Vagina (tissue), 2 donors: ENCODE measurements around the gene ARHGEF2. TPM values are rescaled to one million over a fixed set of nuclear protein-coding genes. Genes with fewer than 3 reads are reported as not detected.
A peak's percentile ranks its signal among the peaks of the same experiment; 100 is the strongest.
"Not testable (repeated sequence)": the region's sequence is repeated elsewhere in the genome, so short reads cannot be mapped to it uniquely, and the experiment has no call there.

Experiments
- DNase-seq, 2 donors: peaks; one replicate each; pipeline ENCODE4 v3.0.0-alpha.2; 2017; ENCODE audit errors: extremely low spot score in 2 of 2
- H3K27ac ChIP-seq: fragments of 200-600 bp; sonication (generic); one replicate; pipeline ENCODE4 v1.5.1; 2019
- H3K27me3 ChIP-seq: fragments of 200-600 bp; sonication (generic); one replicate; pipeline ENCODE4 v1.5.1; 2019
- H3K36me3 ChIP-seq, 2 donors: fragments of 200-600 bp; sonication (generic); one replicate each; pipeline ENCODE4 v1.5.1; 2017 to 2019
- H3K4me1 ChIP-seq: fragments of 200-600 bp; sonication (generic); one replicate; pipeline ENCODE4 v1.5.1; 2019
- H3K4me3 ChIP-seq, 2 donors: fragments of 200-600 bp; sonication (generic); 1 replicate in 1 of 2; 2 replicates in 1 of 2; pipeline ENCODE4 v1.5.1; 2016 to 2019
- H3K9me3 ChIP-seq: fragments of 200-600 bp; sonication (generic); one replicate; pipeline ENCODE4 v1.5.1; 2019
- CTCF ChIP-seq, 3 experiments: fragments of 450-650 bp in 2 of 3; fragments of 200-600 bp in 1 of 3; sonication (generic) in 1 of 3; IDR thresholded peaks; one replicate each; pipeline ENCODE4 v1.5.1; 2017 to 2019; ENCODE audit warnings: antibody characterized with exemption in 3 of 3, mild to moderate bottlenecking in 2 of 3, moderate library complexity in 2 of 3
- POLR2A ChIP-seq, 2 donors: fragments of 450-650 bp; IDR thresholded peaks; one replicate each; pipeline ENCODE4 v1.6.1; 2017; ENCODE audit warnings: antibody characterized with exemption in 2 of 2, mild to moderate bottlenecking in 2 of 2, moderate library complexity in 2 of 2
- POLR2AphosphoS5 ChIP-seq, 2 donors: sonication (generic); formaldehyde crosslinking; IDR thresholded peaks; one replicate each; pipeline ENCODE4 v1.9.0; 2017; ENCODE audit warnings: antibody characterized with exemption in 2 of 2, mild to moderate bottlenecking in 2 of 2, low read depth in 1 of 2; ENCODE audit not compliant: insufficient read depth in 1 of 2
- intact Hi-C: fragments of 100-400 bp; cut with DNase I; formaldehyde crosslinking; loops from one replicate; pipeline ENCODE4 v1.15.1; 2023
- total RNA-seq: library from RNA; depleted of rRNA; stranded (reverse); fragments of >200 nt; gene quantifications from one replicate; pipeline ENCODE4 v1.2.3, GENCODE V29; 2016

ARHGEF2 gene
- total RNA-seq, 1 donor from 2014 or later, result 76.4 TPM

DNA sequence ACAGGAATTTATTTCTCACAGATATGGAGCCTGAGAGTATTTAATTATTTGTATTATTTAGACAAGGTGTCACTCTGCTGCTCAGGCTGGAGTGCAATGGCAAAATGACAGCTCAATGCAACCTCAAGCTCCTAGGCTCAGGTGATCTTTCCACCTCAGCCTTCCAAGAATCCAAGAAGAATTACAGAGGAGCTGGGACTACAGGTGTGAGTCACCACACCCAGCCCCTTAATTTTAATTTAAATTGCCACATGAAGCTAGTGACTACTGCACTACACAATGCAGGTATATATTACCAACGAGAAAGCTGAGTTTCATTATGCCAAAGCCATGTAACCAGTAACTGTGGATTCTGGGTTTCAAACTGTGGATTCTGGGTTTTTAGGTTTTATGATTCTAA is 46.3 kb downstream of the ARHGEF2 start:
- Histone ChIP-seq H3K36me3 (peaks cover 0 to 52% of the 10 kb centered on the region in 2 donors), H3K4me3 (no peak overlapping the region), H3K27ac (no peak overlapping the region), H3K27me3 (no peaks in the 10 kb centered on the region), H3K9me3 (no peaks in the 10 kb centered on the region), H3K4me1 (peaks cover 55% of the 10 kb centered on the region)
- no peak for DNase-seq
- no peak for TF ChIP-seq CTCF (IDR thresholded peaks at IDR 0.05)
- no peak for TF ChIP-seq POLR2A (IDR thresholded peaks at IDR 0.05)
- no peak for TF ChIP-seq POLR2AphosphoS5 (IDR thresholded peaks at IDR 0.05; ENCODE audit: insufficient read depth in 1 of 2, low read depth in 1 of 2)
- intact Hi-C loops, result no loop called here

DNA sequence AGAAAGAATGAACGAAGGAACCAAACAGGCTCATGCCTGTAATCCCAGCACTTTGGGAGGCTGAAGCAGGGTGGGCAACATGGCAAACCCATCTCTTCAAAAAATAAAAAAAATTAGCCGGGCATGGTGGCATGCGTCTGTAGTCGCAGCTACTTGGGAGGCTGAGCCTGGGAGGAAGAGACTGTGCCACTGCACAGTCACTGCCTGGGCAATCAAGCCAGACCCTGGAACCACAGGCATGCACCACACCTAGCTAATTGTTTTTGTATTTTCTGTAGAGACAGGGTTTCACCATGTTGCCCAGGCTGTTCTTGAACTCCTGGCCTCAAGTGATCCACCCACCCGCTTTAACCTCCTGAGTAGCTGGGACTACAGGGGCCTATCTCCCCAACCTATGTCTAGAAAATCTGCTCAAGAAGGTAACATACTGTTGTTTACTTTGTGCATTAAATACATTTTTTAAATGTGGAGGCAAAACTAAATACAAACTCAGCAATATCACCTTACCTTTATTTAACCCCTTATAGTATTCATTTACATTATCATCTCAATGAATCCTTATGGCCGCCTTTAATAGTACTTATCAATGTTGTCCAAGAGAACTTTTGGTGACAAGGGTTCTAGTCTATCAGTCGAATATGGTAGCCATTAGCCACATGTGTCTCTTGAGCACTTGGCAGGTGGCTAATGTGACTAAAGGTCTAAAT is 46.9 kb downstream of the ARHGEF2 start:
- intact Hi-C loops, result no loop called here
- Histone ChIP-seq H3K9me3 (no peaks in the 10 kb centered on the region), H3K27ac (no peak overlapping the region), H3K4me1 (peaks cover 55% of the 10 kb centered on the region), H3K27me3 (no peaks in the 10 kb centered on the region), H3K4me3 (peak overlapping the region in 1 of 2 donors; percentile 1), H3K36me3 (peaks cover 0 to 58% of the 10 kb centered on the region in 2 donors)
- DNase-seq, result no peak
- no peak for TF ChIP-seq POLR2AphosphoS5 (IDR thresholded peaks at IDR 0.05; ENCODE audit: insufficient read depth in 1 of 2, low read depth in 1 of 2)
- no peak for TF ChIP-seq CTCF (IDR thresholded peaks at IDR 0.05)
- TF ChIP-seq POLR2A (IDR thresholded peaks at IDR 0.05), result no peak

DNA sequence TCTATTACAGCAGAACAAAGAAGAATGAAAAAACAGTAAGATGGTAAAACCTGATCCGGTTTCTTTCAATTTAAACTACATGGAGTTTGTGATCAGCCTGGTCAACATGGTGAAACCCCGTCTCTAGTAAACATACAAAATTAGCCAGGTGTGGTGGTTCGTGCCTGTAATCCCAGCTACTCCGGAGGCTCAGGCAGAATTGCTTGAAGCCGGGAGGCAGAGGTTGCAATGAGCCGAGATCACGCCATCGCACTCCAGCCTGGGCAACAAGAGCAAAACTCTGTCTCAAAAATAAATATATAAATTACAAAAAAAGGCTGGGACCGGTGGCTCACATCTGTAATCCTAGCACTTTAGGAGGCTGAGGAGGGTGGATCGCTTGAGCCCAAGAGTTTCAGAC is 47.6 kb downstream of the ARHGEF2 start:
- H3K9me3 ChIP-seq, intact Hi-C loops, H3K27me3 ChIP-seq, H3K27ac ChIP-seq, DNase-seq: not testable (repeated sequence)
- peaks cover 0 to 65% of the 10 kb centered on the region in 2 donors for H3K36me3 ChIP-seq
- H3K4me1 ChIP-seq, result peaks cover 55% of the 10 kb centered on the region
- H3K4me3 ChIP-seq, result peak overlapping the region in 1 of 2 donors; percentile 1

GRCh38 chr1:155929057-155929456 is 49.3 kb downstream of the ARHGEF2 start:
- intact Hi-C loops, result no loop called here
- no peak overlapping the region for H3K4me3 ChIP-seq
- H3K9me3 ChIP-seq, result no peaks in the 10 kb centered on the region
- TF ChIP-seq POLR2A (IDR thresholded peaks at IDR 0.05) (no peak), CTCF (IDR thresholded peaks at IDR 0.05) (no peak), POLR2AphosphoS5 (IDR thresholded peaks at IDR 0.05; ENCODE audit: insufficient read depth in 1 of 2, low read depth in 1 of 2) (no peak)
- no peak for DNase-seq
- peaks cover 0 to 82% of the 10 kb centered on the region in 2 donors for H3K36me3 ChIP-seq
- H3K27ac ChIP-seq, result no peak overlapping the region
- peaks cover 46% of the 10 kb centered on the region for H3K4me1 ChIP-seq
- H3K27me3 ChIP-seq, result no peaks in the 10 kb centered on the region

GRCh38 chr1:155925506-155925905 is 52.8 kb downstream of the ARHGEF2 start:
- peaks cover 12% of the 10 kb centered on the region for H3K4me1 ChIP-seq
- no peaks in the 10 kb centered on the region for H3K27me3 ChIP-seq
- no peaks in the 10 kb centered on the region for H3K9me3 ChIP-seq
- DNase-seq, result no peak
- TF ChIP-seq POLR2A (IDR thresholded peaks at IDR 0.05), result no peak
- no peak for TF ChIP-seq POLR2AphosphoS5 (IDR thresholded peaks at IDR 0.05; ENCODE audit: insufficient read depth in 1 of 2, low read depth in 1 of 2)
- TF ChIP-seq CTCF (IDR thresholded peaks at IDR 0.05), result no peak
- H3K27ac ChIP-seq, result no peak overlapping the region
- intact Hi-C loops, result no loop called here
- no peak overlapping the region for H3K4me3 ChIP-seq
- peaks cover 0 to 93% of the 10 kb centered on the region in 2 donors for H3K36me3 ChIP-seq
